GM12878 (cell line): Measurements from ENCODE around the gene SEPTIN11. TPM values are rescaled to one million over a fixed set of nuclear protein-coding genes. Genes with fewer than 3 reads are reported as not detected.

Experiments
- ATAC-seq: fragments of 200-7000 bp; cut with Tn5 transposase; 3 replicates; pipeline ENCODE4 v1.9.1; 2020; ENCODE audit warnings: mild to moderate bottlenecking, moderate library complexity
- BruUV-seq: library from RNA; stranded (reverse); fragments of 400-500 nt; replicated peaks from 2 replicates; lab custom pipeline; 2021; lab: Mats Ljungman, UMichigan
- CTCF ChIA-PET: fragments of 300-600 bp; sonication (Branson Sonifier 250); formaldehyde crosslinking; extraction: SDS; loops from one replicate; lab custom pipeline; 2021; ENCODE audit warnings: inconsistent platforms; lab: Yijun Ruan, JAX
- POLR2A ChIA-PET: fragments of 350-600 bp; formaldehyde crosslinking; extraction: SDS; loops from one replicate; lab custom pipeline; 2021; ENCODE audit warnings: inconsistent platforms; lab: Charles Lee
- RAD21 ChIA-PET: fragments of 300-600 bp; sonication (Branson Sonifier 250); formaldehyde crosslinking; loops from one replicate; lab custom pipeline; 2023; ENCODE audit warnings: antibody characterized with exemption; ENCODE audit not compliant: unreplicated experiment; lab: Charles Lee
- SMC1A ChIA-PET: fragments of 300-600 bp; sonication (Branson Sonifier 250); formaldehyde crosslinking; loops from one replicate; lab custom pipeline; 2023; ENCODE audit not compliant: unreplicated experiment, uncharacterized antibody; lab: Charles Lee
- DNase-seq: peaks from one replicate; pipeline ENCODE4 v3.0.0-alpha.2; 2011; ENCODE audit warnings: low read depth, low spot score
- FAIRE-seq: peaks from 3 replicates; lab custom pipeline; 2011; peaks lifted over from hg19 to GRCh38; lab: Jason Lieb, UNC
- H2AFZ ChIP-seq: 2 replicates; pipeline ENCODE4 v1.6.0; 2011; ENCODE audit warnings: low read depth, low read length, control low read depth; ENCODE audit not compliant: control insufficient read depth
- H3K27ac ChIP-seq: 2 replicates; pipeline ENCODE4 v1.5.1; 2011; ENCODE audit warnings: control low read depth; ENCODE audit not compliant: control insufficient read depth, insufficient read depth
- H3K27me3 ChIP-seq, 2 experiments: replicated peaks in 1 of 2; 2 replicates each; pipeline versions ENCODE4 v1.6.0 to v1.6.1; 2011; ENCODE audit warnings: low read length in 1 of 2; ENCODE audit not compliant: control insufficient read depth in 2 of 2, insufficient read depth in 2 of 2
- H3K36me3 ChIP-seq, 2 experiments: 2 replicates each; pipeline ENCODE4 v1.5.1; 2011; ENCODE audit warnings: low read length in 1 of 2; ENCODE audit not compliant: control insufficient read depth in 2 of 2, insufficient read depth in 2 of 2
- H3K4me1 ChIP-seq: 2 replicates; pipeline ENCODE4 v1.6.1; 2011; ENCODE audit warnings: mild to moderate bottlenecking, low read length, moderate library complexity, mixed read lengths; ENCODE audit not compliant: control insufficient read depth, insufficient read depth
- H3K4me2 ChIP-seq: 2 replicates; pipeline ENCODE4 v1.6.0; 2011; ENCODE audit warnings: control low read depth; ENCODE audit not compliant: control insufficient read depth, insufficient read depth
- H3K4me3 ChIP-seq: fragments of 200-600 bp; sonication (generic); 2 replicates; pipeline ENCODE4 v1.5.1; 2016
- H3K79me2 ChIP-seq: 2 replicates; pipeline ENCODE4 v1.6.0; 2011; ENCODE audit warnings: low read length; ENCODE audit not compliant: control insufficient read depth, insufficient read depth
- H3K9ac ChIP-seq: 2 replicates; pipeline ENCODE4 v1.8.0; 2011; ENCODE audit warnings: low read length, control low read depth, mixed read lengths; ENCODE audit not compliant: control insufficient read depth, insufficient read depth
- H3K9me3 ChIP-seq: replicated peaks from 3 replicates; pipeline ENCODE4 v1.5.1; 2011; ENCODE audit warnings: mild to moderate bottlenecking, low read length; ENCODE audit not compliant: control insufficient read depth, insufficient read depth
- H4K20me1 ChIP-seq: 2 replicates; pipeline ENCODE4 v1.6.0; 2011; ENCODE audit not compliant: control insufficient read depth, insufficient read depth
- ASH2L ChIP-seq: fragments of 300-600, 200-600 bp; sonication (generic); IDR thresholded peaks from 2 replicates; pipeline ENCODE4 v1.6.1; 2017; ENCODE audit warnings: low read depth, mild to moderate bottlenecking, borderline replicate concordance
- CHD4 ChIP-seq: fragments of 200-600 bp; sonication (generic); IDR thresholded peaks from 2 replicates; pipeline ENCODE4 v1.6.1; 2016; ENCODE audit warnings: mild to moderate bottlenecking
- ESRRA ChIP-seq: IDR thresholded peaks from 2 replicates; pipeline ENCODE4 v1.6.1; 2012; ENCODE audit warnings: mild to moderate bottlenecking, low read length, improper control_type of control experiment
- EZH2 ChIP-seq: IDR thresholded peaks from 2 replicates; pipeline ENCODE4 v1.6.1; 2012; ENCODE audit warnings: low read depth, mild to moderate bottlenecking, control low read depth, inconsistent platforms, low read length, borderline replicate concordance; ENCODE audit not compliant: control insufficient read depth
- IRF4 ChIP-seq: IDR thresholded peaks from 2 replicates; pipeline ENCODE4 v1.6.1; 2011; ENCODE audit warnings: low read depth, low read length
- NFIC ChIP-seq: IDR thresholded peaks from 2 replicates; pipeline ENCODE4 v1.6.1; 2012; ENCODE audit warnings: low read depth, mild to moderate bottlenecking, inconsistent platforms, low read length, moderate library complexity
- NFYA ChIP-seq: IDR thresholded peaks from 2 replicates; pipeline ENCODE4 v1.6.1; 2011; ENCODE audit warnings: low read depth, mild to moderate bottlenecking, low read length, improper control_type of control experiment, borderline replicate concordance
- NR2C2 ChIP-seq: IDR thresholded peaks from 2 replicates; pipeline ENCODE4 v1.6.1; 2011; ENCODE audit warnings: borderline replicate concordance, low read depth; ENCODE audit not compliant: control insufficient read depth, insufficient read length
- POU2F2 ChIP-seq: IDR thresholded peaks from 3 replicates; pipeline ENCODE4 v1.6.1; 2011; ENCODE audit warnings: low read depth, mild to moderate bottlenecking, low read length, borderline replicate concordance
- SPI1 ChIP-seq: IDR thresholded peaks from 2 replicates; pipeline ENCODE4 v1.6.1; 2011; ENCODE audit warnings: low read depth, mild to moderate bottlenecking, low read length, moderate library complexity, borderline replicate concordance; ENCODE audit not compliant: insufficient read depth
- STAT3 ChIP-seq: IDR thresholded peaks from 2 replicates; pipeline ENCODE4 v1.6.1; 2011; ENCODE audit warnings: low read depth, low read length, improper control_type of control experiment
- ZNF24 ChIP-seq: fragments of 450-650 bp; IDR thresholded peaks from 2 replicates; pipeline ENCODE4 v1.6.1; 2017; ENCODE audit warnings: antibody characterized with exemption, mild to moderate bottlenecking
- WGBS: methylation state at CpG from one replicate; pipeline ENCODE4 v1.1.6; 2016; ENCODE audit warnings: low lambda C conversion rate; ENCODE audit not compliant: insufficient replicate concordance, insufficient coverage; ENCODE audit errors: missing lambda C conversion rate; 5-methylcytosine and 5-hydroxymethylcytosine counted together
- in situ Hi-C: fragments of 300-500 bp; cut with MboI; formaldehyde crosslinking; loops from 9 replicates; pipeline ENCODE4 v1.14.3; 2018; ENCODE audit warnings: mixed read lengths
- intact Hi-C: fragments of 100-400 bp; cut with micrococcal nuclease; formaldehyde crosslinking; loops from one replicate; pipeline ENCODE4 v1.14.2; 2022; ENCODE audit not compliant: unreplicated experiment
- polyA plus RNA-seq, 11 experiments: library from polyadenylated mRNA; depleted of rRNA in 4 of 11; unstranded in 6 of 11; stranded (reverse) in 5 of 11; fragments of >200 nt; fragmentation: Nextera tagmentation in 4 of 11; fragmentation: Illumina TruSeq in 1 of 11; extraction: Ambion mirVana in 4 of 11; extraction: Trizol in 1 of 11; gene quantifications; 1 replicate in 1 of 11; 2 replicates in 10 of 11; pipeline versions ENCODE4 v1.2.1 to v1.2.3, GENCODE V29; 2011 to 2016; ENCODE audit warnings: inconsistent platforms in 2 of 11, missing spikeins in 2 of 11, low read depth in 1 of 11
- total RNA-seq, 4 experiments: library from RNA; depleted of rRNA in 3 of 4; stranded (reverse); fragments of >200 nt in 3 of 4; fragmentation: Illumina TruSeq in 1 of 4; extraction: Trizol in 1 of 4; gene quantifications; 2 replicates each; pipeline versions ENCODE4 v1.2.1 to v1.2.3, GENCODE V29; 2013 to 2021
- TF ChIP-seq, protein P1 (sequence below): IDR thresholded peaks from 2 replicates; pipeline ENCODE4 v1.6.1; 2011; ENCODE audit warnings: low read depth, low read length, improper control_type of control experiment, borderline replicate concordance
- TF ChIP-seq, protein P2 (sequence below): fragments of 450-650 bp; IDR thresholded peaks from 2 replicates; pipeline ENCODE4 v1.6.1; 2014; ENCODE audit warnings: mild to moderate bottlenecking
- TF ChIP-seq, protein P3 (sequence below): fragments of 450-650 bp; IDR thresholded peaks from 2 replicates; pipeline ENCODE4 v1.6.1; 2018; ENCODE audit warnings: mild to moderate bottlenecking, low read depth, moderate library complexity; ENCODE audit not compliant: partially characterized antibody

The SEPTIN11 gene
- total and polyA plus RNA-seq, 10 of the 15 experiments (the other 5 are each of a cell fraction or from before 2014, with no cell fraction given): 24.7 to 160 (median 91.3) TPM

DNA sequence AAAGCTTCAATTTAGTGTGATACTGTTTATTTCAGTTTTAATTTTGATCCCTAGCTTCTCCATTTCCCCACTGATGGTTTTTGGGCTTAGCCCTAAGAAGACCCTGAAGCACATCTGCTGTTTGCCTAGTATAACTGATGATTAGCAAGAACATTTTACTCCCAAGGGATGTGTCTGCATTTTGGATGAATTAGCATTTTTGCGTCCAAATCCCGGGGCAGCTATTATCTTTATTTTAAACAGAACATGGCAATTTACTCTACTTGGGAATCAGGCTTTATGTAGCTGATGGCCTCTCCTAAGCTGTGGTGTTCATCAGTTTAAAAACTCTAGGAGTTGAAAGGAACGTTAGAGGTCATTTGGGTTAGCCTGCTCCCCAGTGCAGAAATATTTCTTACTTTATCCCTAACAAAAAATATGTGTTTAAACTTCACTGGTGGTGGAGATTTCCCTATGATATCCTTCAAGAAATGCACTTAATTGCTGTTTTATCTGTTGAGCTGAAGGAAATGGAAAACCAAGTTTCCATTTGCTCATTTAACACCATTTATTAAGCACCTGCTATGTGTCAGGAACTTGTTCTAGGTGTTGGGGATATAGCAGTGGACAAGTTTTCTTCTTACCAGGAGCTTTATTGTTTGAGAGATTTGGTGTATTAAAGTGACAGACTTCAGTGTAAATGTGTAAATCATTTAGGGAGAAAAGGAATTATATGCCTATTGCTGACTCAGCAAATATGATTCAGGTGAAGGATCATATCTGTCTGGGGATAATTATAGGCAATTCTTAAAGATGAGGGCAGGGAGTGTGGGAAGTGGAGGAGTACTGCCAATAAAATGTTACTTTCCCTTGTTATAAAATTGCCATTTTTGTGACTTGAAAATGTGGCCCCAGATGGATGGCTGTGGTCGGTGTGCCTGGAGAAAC, 3.4 kb downstream of the SEPTIN11 start (continued):
- TF ChIP-seq, protein P1, sequence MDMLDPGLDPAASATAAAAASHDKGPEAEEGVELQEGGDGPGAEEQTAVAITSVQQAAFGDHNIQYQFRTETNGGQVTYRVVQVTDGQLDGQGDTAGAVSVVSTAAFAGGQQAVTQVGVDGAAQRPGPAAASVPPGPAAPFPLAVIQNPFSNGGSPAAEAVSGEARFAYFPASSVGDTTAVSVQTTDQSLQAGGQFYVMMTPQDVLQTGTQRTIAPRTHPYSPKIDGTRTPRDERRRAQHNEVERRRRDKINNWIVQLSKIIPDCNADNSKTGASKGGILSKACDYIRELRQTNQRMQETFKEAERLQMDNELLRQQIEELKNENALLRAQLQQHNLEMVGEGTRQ: no peak
- TF ChIP-seq ESRRA: no peak
- no peak for TF ChIP-seq ZNF24
- TF ChIP-seq NR2C2: no peak
- TF ChIP-seq, protein P2, sequence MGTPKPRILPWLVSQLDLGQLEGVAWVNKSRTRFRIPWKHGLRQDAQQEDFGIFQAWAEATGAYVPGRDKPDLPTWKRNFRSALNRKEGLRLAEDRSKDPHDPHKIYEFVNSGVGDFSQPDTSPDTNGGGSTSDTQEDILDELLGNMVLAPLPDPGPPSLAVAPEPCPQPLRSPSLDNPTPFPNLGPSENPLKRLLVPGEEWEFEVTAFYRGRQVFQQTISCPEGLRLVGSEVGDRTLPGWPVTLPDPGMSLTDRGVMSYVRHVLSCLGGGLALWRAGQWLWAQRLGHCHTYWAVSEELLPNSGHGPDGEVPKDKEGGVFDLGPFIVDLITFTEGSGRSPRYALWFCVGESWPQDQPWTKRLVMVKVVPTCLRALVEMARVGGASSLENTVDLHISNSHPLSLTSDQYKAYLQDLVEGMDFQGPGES: no peak
- TF ChIP-seq NFIC: no peak

DNA sequence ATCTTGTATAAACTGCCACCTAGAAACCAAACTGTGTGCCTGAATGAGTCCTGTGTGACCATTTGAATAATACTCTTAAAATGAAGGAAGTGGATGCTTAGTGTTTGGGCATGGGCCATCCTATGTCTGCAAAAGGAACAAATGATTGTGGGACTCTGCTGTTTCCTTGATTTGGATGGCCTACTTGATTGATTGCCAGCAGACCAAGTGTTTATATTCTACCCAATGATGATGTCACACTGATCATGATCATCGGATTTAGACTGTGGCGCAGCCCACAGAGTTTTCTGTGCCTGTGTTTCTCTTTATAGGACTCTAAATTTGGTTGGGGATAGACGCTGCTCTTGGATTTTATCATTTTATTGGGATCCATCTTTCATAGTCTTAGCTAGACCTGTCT, 4.4 kb downstream of the SEPTIN11 start:
- FAIRE-seq (no peak), DNase-seq (no peak), ATAC-seq (no peak)
- no peaks in the 10 kb centered on the region for H3K27me3 ChIP-seq
- CTCF ChIA-PET: interaction anchor here (0.9 kb wide), 1 partner anchor 29 kb away, joined by 3 read pairs; no protein-coding TSS in a partner anchor
- WGBS: 96% methylated on average over 3 of the region's 3 CpGs
- peaks cover 0 to 2% of the 10 kb centered on the region in 2 experiments; a peak in 2 of 4 replicates for H3K36me3 ChIP-seq
- RAD21 ChIA-PET: no interaction called here
- no peak overlapping the region for H3K4me3 ChIP-seq
- POLR2A ChIA-PET: no interaction called here
- intact Hi-C loops (loop anchor here (5.0 kb wide), 1 partner anchor 203 kb away; the partner anchor contains the start of gene CCNG2), in situ Hi-C loops (no loop called here)
- peaks cover 89% of the 10 kb centered on the region for H3K79me2 ChIP-seq
- BruUV-seq: no TSS peak
- no peak overlapping the region for H3K4me2 ChIP-seq
- peaks cover 7% of the 10 kb centered on the region; the same call in 1 of the 2 replicates for H3K4me1 ChIP-seq
- SMC1A ChIA-PET: interaction anchor here (1.0 to 2.0 kb wide), 3 partner anchors 17 to 91 kb away, joined by 3 to 6 read pairs (median 3); no protein-coding TSS in a partner anchor
- no peak overlapping the region for H3K9ac ChIP-seq
- H3K27ac ChIP-seq: no peak overlapping the region
- H2AFZ ChIP-seq: no peak overlapping the region
- H4K20me1 ChIP-seq: no peaks in the 10 kb centered on the region
- no peaks in the 10 kb centered on the region; the same call in 2 of the 3 replicates for H3K9me3 ChIP-seq
- TF ChIP-seq POU2F2 (no peak), EZH2 (no peak), SPI1 (no peak), IRF4 (no peak), NFYA (no peak), CHD4 (no peak), STAT3 (no peak), ASH2L (no peak)
- TF ChIP-seq, protein P3, sequence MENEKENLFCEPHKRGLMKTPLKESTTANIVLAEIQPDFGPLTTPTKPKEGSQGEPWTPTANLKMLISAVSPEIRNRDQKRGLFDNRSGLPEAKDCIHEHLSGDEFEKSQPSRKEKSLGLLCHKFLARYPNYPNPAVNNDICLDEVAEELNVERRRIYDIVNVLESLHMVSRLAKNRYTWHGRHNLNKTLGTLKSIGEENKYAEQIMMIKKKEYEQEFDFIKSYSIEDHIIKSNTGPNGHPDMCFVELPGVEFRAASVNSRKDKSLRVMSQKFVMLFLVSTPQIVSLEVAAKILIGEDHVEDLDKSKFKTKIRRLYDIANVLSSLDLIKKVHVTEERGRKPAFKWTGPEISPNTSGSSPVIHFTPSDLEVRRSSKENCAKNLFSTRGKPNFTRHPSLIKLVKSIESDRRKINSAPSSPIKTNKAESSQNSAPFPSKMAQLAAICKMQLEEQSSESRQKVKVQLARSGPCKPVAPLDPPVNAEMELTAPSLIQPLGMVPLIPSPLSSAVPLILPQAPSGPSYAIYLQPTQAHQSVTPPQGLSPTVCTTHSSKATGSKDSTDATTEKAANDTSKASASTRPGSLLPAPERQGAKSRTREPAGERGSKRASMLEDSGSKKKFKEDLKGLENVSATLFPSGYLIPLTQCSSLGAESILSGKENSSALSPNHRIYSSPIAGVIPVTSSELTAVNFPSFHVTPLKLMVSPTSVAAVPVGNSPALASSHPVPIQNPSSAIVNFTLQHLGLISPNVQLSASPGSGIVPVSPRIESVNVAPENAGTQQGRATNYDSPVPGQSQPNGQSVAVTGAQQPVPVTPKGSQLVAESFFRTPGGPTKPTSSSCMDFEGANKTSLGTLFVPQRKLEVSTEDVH: no peak
